NCI-H69 (cell line): ENCODE measurements around the gene INAFM1.
"Not testable (repeated sequence)": the region's sequence is repeated elsewhere in the genome, so short reads cannot be mapped to it uniquely, and the experiment has no call there.

Experiments
- DNase-seq: peaks from one replicate; lab custom pipeline; 2025; lab: John Stamatoyannopoulos, UW

INAFM1 gene

GRCh38 chr19:47240996-47241918 is 33.4 kb upstream of the INAFM1 start:
- DNase-seq, result peak; percentile 99

GRCh38 chr19:47241919-47242577 is 32.6 kb upstream of the INAFM1 start:
- DNase-seq, result no peak

GRCh38 chr19:47243364-47243775 is 31.3 kb upstream of the INAFM1 start:
- no peak for DNase-seq

- peak; percentile 97 for DNase-seq
Measured at GRCh38 chr19:47243776-47244547, 30.7 kb upstream of the INAFM1 start.

- DNase-seq, result peak; percentile 74
Measured at GRCh38 chr19:47247308-47247990, 27.2 kb upstream of the INAFM1 start.

GRCh38 chr19:47253016-47253415 is 21.7 kb upstream of the INAFM1 start:
- DNase-seq, result not testable (repeated sequence)

- DNase-seq, result no peak
Measured at GRCh38 chr19:47253467-47253881, 21.2 kb upstream of the INAFM1 start.

GRCh38 chr19:47253970-47254369 is 20.7 kb upstream of the INAFM1 start:
- no peak for DNase-seq

GRCh38 chr19:47255879-47256692 is 18.6 kb upstream of the INAFM1 start, which contains the start of gene CCDC9:
Gene CCDC9, plus strand, starts transcription at chr19:47256525. Its CDS starts 1,876 bp downstream, at chr19:47258401.
- DNase-seq, result peak; percentile 99

GRCh38 chr19:47256693-47257410 is 17.8 kb upstream of the INAFM1 start:
- DNase-seq, result peak; percentile 100

- DNase-seq, result no peak
Measured at GRCh38 chr19:47257411-47258169, 17.1 kb upstream of the INAFM1 start.

GRCh38 chr19:47258434-47258833 is 16.3 kb upstream of the INAFM1 start:
- no peak for DNase-seq

GRCh38 chr19:47258895-47259555 is 15.7 kb upstream of the INAFM1 start:
- DNase-seq, result no peak

- no peak for DNase-seq
Measured at GRCh38 chr19:47260476-47260875, 14.2 kb upstream of the INAFM1 start.

- DNase-seq, result not testable (repeated sequence)
Measured at GRCh38 chr19:47261946-47262793, 12.5 kb upstream of the INAFM1 start.

GRCh38 chr19:47264629-47265028 is 10.1 kb upstream of the INAFM1 start:
- no peak for DNase-seq

GRCh38 chr19:47266401-47266941 is 8.2 kb upstream of the INAFM1 start:
- no peak for DNase-seq

GRCh38 chr19:47267350-47267759 is 7.3 kb upstream of the INAFM1 start:
- no peak for DNase-seq
